ENCODE data around the gene PTPN6.

Gene PTPN6

GRCh38 chr12:6970096-6970527 is 19.0 kb downstream of the PTPN6 start:
- DNase-seq (ENCODE audit: low spot score): no peak

DNA sequence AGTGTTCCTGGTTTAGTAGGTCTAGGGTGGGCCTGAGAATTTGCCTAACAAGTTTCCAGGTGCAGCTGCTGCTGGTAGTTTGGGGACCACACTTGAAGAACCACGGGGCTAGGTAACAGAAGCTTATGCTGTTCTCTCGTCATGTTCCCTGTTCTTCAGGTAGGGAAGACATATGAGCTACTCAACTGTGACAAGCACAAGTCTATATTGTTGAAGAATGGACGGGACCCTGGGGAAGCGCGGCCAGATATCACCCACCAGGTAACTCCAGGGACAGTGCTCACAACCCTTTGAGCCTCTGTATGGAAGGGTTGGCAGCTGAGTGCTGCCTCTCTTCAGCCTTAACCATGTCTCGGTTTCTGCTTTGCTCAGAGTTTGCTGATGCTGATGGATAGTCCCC is 23.0 kb downstream of the PTPN6 start:
- DNase-seq (ENCODE audit: low spot score): no peak

DNA sequence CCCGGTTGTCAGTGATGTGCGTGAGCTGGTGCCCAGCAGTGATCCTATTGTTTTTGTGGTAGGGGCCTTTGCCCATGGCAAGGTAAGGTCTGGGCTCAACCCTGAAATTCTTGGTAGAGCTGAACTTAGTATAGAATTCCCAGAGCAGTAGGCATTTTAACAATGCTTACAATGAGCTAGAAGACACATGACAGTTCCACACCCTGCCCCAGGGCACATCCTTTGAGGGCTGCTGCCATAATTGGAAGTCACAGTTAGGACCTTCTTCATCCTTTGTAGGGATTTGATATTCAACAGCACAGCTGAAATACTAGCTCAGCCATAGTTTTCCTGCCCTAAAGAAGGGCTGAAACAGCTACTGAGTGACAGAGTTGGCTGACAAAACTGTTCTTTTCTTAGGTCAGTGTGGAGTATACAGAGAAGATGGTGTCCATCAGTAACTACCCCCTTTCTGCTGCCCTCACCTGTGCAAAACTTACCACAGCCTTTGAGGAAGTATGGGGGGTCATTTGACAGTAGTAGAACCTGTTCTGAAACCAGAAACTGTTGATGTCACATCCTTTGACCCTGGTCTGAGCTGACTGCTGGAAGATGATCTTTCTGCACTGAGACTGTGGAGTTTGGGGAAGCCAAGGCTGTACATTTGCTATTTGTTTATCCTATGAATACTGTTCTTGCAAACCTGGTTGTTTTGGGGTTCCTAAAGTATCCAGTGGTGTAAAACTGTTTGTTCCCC is 24.3 kb downstream of the PTPN6 start:
- DNase-seq (ENCODE audit: low spot score): no peak

DNA sequence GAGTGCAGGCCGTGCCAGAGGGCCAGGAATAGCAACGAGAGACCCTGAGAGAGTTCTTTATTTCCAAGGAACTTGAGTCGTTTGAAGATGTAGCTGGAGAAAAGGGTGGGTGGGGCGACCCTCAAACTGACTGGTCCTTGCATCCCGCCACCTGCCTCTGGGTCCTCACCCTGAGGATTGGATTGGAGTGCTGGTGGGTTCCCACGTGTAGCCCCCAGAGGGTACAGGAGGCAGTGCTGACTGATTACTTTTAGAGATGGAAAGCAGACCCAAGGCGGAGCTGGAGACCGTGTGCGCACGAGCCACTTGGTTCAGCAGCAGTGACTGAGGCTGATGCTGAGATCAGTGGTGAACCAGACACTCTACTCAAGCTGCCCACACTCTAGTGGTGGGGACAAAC is 26.5 kb downstream of the PTPN6 start:
- DNase-seq (ENCODE audit: low spot score): no peak

DNA sequence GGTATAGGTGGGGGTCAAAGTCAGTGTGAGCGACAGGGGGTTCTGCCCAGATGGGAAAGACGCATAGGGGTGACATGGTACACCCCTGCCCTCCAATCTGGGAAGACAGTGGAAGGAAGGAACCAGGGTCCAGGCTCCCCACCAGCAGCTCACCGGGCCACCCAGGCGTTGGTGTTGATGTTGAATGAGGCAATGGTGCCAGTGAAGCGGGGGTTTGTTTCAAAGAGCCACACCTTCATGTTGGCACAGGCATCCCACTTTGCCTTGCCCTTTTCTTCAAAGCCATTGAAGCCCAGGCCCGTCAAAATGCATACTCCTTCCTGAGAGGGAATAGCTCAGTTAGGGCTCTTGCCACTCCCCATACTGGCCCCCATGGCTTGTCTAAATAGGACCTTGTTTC is 27.0 kb downstream of the PTPN6 start:
- DNase-seq (ENCODE audit: low spot score): no peak

GRCh38 chr12:6978611-6979011 is 27.5 kb downstream of the PTPN6 start:
- DNase-seq (ENCODE audit: low spot score): no peak

GRCh38 chr12:6979021-6979420 is 27.9 kb downstream of the PTPN6 start:
- DNase-seq (ENCODE audit: low spot score): no peak

DNA sequence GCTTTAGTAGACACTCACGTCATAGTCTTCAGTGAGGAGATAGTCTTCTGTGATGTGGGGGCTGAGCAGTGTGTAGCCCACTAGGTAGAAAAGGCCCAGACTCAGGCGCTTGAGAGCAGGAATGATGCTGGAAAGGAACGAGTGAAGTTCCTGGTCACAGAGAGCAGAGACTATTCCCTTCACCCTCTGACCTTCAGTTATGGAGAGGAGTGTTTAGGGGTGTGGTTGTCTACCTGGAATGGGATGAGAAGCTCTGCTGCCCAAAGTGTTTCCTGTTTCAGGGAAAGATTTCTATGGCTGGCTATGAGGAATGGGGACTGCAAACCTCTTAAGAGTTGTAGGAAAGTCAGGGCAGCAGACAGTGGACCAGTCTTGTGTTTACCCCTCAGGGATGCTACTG is 28.3 kb downstream of the PTPN6 start:
- no peak for DNase-seq (ENCODE audit: low spot score)

DNA sequence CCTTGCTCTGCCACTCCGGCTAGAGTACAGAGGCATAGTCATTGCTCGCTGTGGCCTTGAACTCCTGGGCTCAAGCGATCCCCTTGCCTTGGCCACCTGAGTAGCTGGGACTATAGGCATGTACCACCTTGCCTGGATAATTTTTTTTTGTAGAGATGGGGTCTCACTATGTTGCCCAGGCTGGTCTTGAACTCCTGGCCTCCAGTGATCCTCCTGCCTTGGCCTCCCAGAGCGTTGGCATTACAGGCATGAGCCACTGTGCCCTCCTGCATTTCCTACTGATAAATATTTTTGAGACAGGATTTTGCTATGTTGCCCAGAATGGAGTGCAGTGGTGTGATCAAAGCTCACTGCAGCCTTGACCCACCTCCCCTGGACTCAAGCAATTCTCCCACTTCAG is 28.9 kb downstream of the PTPN6 start:
- DNase-seq (ENCODE audit: low spot score): no peak

- no peak for DNase-seq (ENCODE audit: low spot score)
Observed at GRCh38 chr12:6980740-6981139, 29.6 kb downstream of the PTPN6 start.

DNA sequence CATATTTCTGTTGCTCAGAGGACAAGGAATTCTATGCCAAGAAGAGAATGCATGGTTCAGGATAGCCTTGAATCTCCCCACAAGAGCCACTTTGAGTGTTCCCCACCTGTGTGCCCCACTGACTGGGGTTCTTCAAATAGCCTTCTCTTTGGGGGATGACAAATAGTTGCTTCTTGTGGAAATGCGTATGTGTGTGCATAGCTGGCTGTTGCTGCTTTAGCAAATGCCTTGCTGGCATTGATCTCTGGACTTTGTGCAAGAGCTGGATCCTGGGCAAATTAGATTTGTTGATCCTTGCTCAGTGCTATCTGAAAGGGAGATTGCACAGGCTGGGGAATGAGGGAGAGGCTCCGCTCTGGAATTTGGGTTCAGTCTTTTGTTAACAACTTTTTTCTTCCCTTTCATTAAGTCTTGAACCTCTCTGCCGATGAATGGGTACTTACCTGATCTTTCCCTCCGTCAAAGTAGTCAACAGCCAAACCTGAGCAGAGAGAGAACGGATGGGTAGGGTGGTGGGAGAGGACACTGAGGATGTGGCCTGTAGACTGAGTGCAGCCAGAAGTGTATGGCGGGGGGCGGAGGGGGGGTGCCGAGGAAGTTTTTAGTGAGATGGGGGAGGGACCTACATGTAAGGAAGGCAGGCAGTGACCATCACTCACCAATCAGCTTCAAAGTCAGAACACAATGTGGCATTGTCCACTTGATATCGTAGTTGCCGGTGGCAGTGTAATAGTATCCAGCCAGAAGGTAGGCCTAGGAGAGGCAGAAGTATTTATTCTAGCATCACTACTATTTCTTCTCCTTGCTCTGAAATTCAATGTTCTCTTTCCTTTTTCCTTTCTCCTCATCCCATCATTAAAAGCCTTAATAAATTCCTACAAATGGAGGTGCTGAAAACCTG is 30.2 kb downstream of the PTPN6 start:
- no peak for DNase-seq (ENCODE audit: low spot score)

- DNase-seq (ENCODE audit: low spot score): no peak
Observed at GRCh38 chr12:6982532-6982931, 31.4 kb downstream of the PTPN6 start.

DNA sequence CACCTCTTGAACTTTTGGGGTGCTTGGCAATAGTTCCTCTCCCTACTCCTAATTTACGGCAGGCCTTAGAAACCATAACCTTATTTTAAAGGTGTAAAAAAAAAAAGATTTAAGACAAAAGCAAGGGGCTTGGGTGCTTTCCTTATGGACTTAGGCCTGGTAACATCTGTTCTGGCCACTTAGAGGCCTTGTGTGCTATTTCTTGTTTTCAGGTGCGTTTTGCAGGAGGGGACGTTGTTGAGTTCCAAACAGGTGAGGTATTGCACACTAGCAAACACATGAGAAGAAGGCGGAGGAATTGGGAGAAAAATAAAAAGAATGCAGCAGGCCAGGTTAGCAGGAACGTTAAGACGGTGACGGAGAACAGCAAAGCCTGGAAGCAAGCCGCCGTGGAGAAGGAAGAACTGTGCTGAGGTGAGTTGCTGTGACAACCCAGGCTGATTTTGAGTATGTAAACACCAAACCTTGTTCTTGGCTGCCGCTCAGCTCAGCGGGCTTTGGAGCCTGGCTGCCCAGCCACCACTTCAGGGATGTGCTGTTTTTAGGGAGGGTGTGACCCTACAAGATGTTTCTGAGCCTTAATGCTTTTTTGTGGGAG is 36.9 kb downstream of the PTPN6 start:
- no peak for DNase-seq (ENCODE audit: low spot score)

DNA sequence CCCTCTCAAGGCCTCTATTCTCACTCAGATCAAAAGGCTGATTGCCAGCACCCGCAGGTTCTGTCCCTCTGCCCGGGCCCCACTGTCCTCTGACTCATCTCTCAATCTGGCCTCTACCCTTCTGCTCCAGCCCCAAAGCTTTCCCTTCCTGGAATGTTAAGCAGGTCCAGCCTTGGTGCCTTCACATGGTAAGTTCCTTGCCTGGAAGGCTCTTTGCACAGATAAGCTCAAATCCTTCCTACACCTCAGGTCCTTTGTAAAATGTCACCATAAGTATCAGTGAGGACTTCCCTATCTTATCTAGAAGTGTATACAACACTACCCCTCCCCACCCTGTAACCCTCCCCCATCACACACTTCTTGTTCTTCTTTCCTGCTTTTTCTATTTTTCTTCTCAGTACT is 44.9 kb downstream of the PTPN6 start:
- no peak for DNase-seq (ENCODE audit: low spot score)

- DNase-seq (ENCODE audit: low spot score): no peak
Observed at GRCh38 chr12:6998715-6999451, 47.7 kb downstream of the PTPN6 start.

GRCh38 chr12:7001921-7002591 is 50.9 kb downstream of the PTPN6 start:
- no peak for DNase-seq (ENCODE audit: low spot score)

DNA sequence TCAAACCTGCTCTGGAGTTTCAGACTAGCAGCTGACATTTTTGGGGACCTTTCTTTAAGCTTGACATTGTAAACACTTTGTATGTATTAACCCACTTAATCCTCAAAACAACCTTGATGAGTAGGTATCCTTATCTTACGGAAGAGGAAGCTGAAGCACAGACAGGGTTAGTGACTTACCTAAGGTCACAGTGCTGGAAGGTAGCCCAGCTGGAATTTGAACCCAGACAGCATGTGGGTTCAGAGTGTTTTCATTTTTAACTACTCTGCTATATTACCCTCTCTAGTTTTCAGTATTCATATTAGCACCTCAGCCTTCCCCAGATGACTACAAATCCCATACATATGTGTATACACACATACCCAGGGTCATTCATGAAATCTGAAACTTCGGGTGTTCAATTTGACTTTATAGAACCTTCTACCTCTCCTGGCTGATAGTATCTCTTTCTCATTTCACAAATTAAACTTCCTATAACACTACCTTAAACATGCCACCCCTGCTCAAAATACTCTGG is 53.2 kb downstream of the PTPN6 start:
- no peak for DNase-seq (ENCODE audit: low spot score)

- no peak for DNase-seq (ENCODE audit: low spot score)
Observed at GRCh38 chr12:7004840-7005239, 53.7 kb downstream of the PTPN6 start.

DNA sequence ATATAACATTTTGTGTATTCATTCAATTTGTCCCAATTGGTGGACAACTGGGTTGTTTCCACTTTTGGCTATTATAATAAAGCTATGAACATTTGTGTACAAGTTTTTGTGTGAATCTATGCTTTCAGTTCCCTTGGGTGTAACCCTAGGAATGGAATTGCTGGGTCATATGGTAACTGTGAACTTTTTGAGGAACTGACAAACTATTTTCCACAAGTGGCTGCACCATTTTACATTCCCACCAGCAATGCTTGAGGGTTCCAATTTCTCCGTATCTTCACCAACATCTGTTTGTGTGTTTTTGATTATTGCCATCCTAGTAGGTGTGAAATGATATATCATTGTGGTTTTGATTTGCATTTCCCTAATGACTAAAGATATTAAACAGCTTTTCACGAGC is 54.2 kb downstream of the PTPN6 start:
- no peak for DNase-seq (ENCODE audit: low spot score)

DNA sequence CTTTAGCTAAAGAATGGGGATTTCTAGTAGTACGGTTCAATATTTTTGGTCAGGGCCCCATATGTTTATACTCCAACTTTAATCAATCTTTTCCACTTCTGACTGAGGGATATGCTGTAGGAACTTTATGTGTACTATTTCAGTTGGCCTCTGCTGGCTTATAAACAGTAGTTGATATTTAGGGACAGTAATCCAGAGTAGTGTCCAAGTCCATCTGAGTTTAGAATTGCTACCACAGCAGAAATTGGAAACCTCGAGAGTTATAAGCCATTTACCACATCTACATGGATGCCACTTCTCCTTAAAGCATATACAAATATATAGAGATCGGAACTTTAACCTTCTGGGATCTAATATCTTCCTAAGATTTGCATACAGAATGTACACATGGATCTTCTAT is 55.5 kb downstream of the PTPN6 start:
- no peak for DNase-seq (ENCODE audit: low spot score)

- DNase-seq (ENCODE audit: low spot score): no peak
Observed at GRCh38 chr12:7008864-7009263, 57.7 kb downstream of the PTPN6 start.
